Gastrocnemius medialis (tissue), 4 donors: Measurements from ENCODE around the gene CYS1.

Source experiments
- POLR2A ChIP-seq, 2 donors: fragments of 450-650 bp; IDR thresholded peaks; one replicate each; pipeline ENCODE4 v1.6.1; 2017; ENCODE audit warnings: antibody characterized with exemption in 2 of 2, mild to moderate bottlenecking in 2 of 2, moderate library complexity in 2 of 2
- TF ChIP-seq, protein P1 (sequence below), 5 experiments: fragments of 450-650 bp in 3 of 5; fragments of 200-600 bp in 2 of 5; sonication (generic) in 2 of 5; IDR thresholded peaks in 4 of 5; conservative IDR thresholded peaks in 1 of 5; 1 replicate in 4 of 5; 2 replicates in 1 of 5; pipeline ENCODE4 v1.5.1; 2016 to 2019; ENCODE audit warnings: antibody characterized with exemption in 5 of 5, mild to moderate bottlenecking in 3 of 5, moderate library complexity in 3 of 5

DNA sequence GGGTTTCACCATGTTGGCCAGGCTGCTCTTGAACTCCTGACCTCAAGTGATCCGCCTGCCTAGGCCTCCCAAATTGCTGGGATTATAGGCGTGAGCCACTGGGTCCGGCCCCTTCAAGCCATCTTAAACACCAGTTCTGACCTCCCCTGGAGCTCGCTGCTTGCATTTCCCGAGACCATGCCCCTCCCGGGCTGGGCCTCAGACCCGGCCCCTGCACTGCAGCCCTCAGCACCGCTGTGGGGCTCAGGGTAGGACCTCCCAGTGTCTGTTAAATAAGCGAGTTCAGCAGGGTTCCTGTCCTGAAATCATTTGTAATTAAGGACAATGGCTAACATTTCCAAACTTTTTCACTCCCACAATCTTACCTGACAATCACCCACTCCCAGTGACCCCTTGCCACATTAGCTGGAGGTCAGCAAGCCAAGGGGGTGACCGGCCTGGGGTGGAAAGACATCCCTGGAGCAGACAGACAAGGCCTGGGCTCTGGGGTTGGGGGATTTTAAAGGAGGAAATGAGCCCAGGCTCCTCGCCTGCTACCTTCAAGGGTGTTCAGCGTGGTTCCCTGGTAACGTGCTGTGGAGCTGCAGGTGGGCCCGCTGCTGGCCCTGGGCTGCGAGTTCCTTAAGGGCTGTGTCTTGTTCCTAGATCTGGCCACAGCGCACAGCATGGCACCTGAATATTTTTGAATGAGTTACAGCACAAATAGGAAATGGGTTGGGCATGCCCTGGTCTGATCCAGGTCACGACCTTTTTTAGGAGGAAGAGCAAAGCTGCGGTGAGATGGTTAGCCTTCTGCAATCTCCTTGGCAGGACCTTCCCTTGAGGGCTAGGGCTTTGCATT, 15.1 kb downstream of the CYS1 start:
- TF ChIP-seq, protein P1, sequence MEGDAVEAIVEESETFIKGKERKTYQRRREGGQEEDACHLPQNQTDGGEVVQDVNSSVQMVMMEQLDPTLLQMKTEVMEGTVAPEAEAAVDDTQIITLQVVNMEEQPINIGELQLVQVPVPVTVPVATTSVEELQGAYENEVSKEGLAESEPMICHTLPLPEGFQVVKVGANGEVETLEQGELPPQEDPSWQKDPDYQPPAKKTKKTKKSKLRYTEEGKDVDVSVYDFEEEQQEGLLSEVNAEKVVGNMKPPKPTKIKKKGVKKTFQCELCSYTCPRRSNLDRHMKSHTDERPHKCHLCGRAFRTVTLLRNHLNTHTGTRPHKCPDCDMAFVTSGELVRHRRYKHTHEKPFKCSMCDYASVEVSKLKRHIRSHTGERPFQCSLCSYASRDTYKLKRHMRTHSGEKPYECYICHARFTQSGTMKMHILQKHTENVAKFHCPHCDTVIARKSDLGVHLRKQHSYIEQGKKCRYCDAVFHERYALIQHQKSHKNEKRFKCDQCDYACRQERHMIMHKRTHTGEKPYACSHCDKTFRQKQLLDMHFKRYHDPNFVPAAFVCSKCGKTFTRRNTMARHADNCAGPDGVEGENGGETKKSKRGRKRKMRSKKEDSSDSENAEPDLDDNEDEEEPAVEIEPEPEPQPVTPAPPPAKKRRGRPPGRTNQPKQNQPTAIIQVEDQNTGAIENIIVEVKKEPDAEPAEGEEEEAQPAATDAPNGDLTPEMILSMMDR (IDR thresholded peaks at IDR 0.05 in 4 of 5, conservative IDR thresholded peaks at IDR 0.05 in 1 of 5): no peak
- no peak for TF ChIP-seq POLR2A (IDR thresholded peaks at IDR 0.05)
